ENCODE data around the gene PRXL2B.
"Not testable (repeated sequence)": the region's sequence is repeated elsewhere in the genome, so short reads cannot be mapped to it uniquely, and the experiment has no call there.

GRCh38 chr1:2549367-2550029, 37.1 kb upstream of the PRXL2B start:
- TF ChIP-seq, protein P1, sequence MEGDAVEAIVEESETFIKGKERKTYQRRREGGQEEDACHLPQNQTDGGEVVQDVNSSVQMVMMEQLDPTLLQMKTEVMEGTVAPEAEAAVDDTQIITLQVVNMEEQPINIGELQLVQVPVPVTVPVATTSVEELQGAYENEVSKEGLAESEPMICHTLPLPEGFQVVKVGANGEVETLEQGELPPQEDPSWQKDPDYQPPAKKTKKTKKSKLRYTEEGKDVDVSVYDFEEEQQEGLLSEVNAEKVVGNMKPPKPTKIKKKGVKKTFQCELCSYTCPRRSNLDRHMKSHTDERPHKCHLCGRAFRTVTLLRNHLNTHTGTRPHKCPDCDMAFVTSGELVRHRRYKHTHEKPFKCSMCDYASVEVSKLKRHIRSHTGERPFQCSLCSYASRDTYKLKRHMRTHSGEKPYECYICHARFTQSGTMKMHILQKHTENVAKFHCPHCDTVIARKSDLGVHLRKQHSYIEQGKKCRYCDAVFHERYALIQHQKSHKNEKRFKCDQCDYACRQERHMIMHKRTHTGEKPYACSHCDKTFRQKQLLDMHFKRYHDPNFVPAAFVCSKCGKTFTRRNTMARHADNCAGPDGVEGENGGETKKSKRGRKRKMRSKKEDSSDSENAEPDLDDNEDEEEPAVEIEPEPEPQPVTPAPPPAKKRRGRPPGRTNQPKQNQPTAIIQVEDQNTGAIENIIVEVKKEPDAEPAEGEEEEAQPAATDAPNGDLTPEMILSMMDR (conservative IDR thresholded peaks at IDR 0.05), result not testable (repeated sequence)
- not testable (repeated sequence) for TF ChIP-seq ZFX (IDR thresholded peaks at IDR 0.05)

Data from C4-2B (cell line).